ENCODE results near the gene ATF7.
"Not testable (repeated sequence)": the region's sequence is repeated elsewhere in the genome, so short reads cannot be mapped to it uniquely, and the experiment has no call there.

ATF7 gene

GRCh38 chr12:53600490-53601295, 25.5 kb downstream of the ATF7 start:
- H3K4me3 ChIP-seq (ENCODE audit: low read depth, low read length): no peak overlapping the region
- TF ChIP-seq, protein P1, sequence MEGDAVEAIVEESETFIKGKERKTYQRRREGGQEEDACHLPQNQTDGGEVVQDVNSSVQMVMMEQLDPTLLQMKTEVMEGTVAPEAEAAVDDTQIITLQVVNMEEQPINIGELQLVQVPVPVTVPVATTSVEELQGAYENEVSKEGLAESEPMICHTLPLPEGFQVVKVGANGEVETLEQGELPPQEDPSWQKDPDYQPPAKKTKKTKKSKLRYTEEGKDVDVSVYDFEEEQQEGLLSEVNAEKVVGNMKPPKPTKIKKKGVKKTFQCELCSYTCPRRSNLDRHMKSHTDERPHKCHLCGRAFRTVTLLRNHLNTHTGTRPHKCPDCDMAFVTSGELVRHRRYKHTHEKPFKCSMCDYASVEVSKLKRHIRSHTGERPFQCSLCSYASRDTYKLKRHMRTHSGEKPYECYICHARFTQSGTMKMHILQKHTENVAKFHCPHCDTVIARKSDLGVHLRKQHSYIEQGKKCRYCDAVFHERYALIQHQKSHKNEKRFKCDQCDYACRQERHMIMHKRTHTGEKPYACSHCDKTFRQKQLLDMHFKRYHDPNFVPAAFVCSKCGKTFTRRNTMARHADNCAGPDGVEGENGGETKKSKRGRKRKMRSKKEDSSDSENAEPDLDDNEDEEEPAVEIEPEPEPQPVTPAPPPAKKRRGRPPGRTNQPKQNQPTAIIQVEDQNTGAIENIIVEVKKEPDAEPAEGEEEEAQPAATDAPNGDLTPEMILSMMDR (IDR thresholded peaks at IDR 0.05; ENCODE audit: low read depth, low read length): no peak
- no peak for TF ChIP-seq MAX (IDR thresholded peaks at IDR 0.05; ENCODE audit: low read depth, low read length)
- TF ChIP-seq MYC (IDR thresholded peaks at IDR 0.05; ENCODE audit: low read depth, low read length): no peak
- no peak for TF ChIP-seq POLR2A (IDR thresholded peaks at IDR 0.05; ENCODE audit: extremely low read depth, insufficient read length)
- DNase-seq (ENCODE audit: low read depth): no peak

- no peak overlapping the region for H3K4me3 ChIP-seq (ENCODE audit: low read depth, low read length)
- no peak for DNase-seq (ENCODE audit: low read depth)
- TF ChIP-seq, protein P1 (IDR thresholded peaks at IDR 0.05; ENCODE audit: low read depth, low read length): no peak
- TF ChIP-seq MYC (IDR thresholded peaks at IDR 0.05; ENCODE audit: low read depth, low read length) (no peak), MAX (IDR thresholded peaks at IDR 0.05; ENCODE audit: low read depth, low read length) (no peak), POLR2A (IDR thresholded peaks at IDR 0.05; ENCODE audit: extremely low read depth, insufficient read length) (no peak)
Observed at GRCh38 chr12:53599579-53599978, 26.6 kb downstream of the ATF7 start.

GRCh38 chr12:53598971-53599370, 27.2 kb downstream of the ATF7 start:
- not testable (repeated sequence) for DNase-seq (ENCODE audit: low read depth); H3K4me3 ChIP-seq (ENCODE audit: low read depth, low read length)

DNA sequence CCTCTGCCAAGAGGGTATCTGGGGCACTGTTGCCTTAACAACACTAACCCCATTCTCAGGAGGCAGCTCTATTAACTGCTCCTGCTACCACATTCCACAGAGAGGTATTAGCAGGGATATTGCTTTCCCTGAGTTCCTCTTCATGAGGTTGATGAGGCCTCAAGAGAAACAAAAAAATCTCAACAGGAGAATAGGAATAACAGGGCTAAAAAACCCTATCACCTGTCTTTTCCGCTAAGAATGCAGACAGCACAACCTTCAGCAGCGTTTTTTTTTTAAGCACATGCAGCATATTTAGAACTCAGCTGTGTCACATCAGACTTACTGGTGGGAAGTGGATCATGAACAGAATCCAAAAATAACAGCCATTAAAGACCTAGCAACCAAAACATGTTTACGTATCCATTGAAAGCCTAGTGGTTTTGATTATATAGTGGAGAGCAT, 29.2 kb downstream of the ATF7 start:
- TF ChIP-seq MYC (IDR thresholded peaks at IDR 0.05; ENCODE audit: low read depth, low read length) (no peak), POLR2A (IDR thresholded peaks at IDR 0.05; ENCODE audit: extremely low read depth, insufficient read length) (no peak), MAX (IDR thresholded peaks at IDR 0.05; ENCODE audit: low read depth, low read length) (no peak)
- TF ChIP-seq, protein P1 (IDR thresholded peaks at IDR 0.05; ENCODE audit: low read depth, low read length): no peak
- no peak overlapping the region for H3K4me3 ChIP-seq (ENCODE audit: low read depth, low read length)
- no peak for DNase-seq (ENCODE audit: low read depth)

GRCh38 chr12:53594897-53595615, 31.1 kb downstream of the ATF7 start:
- TF ChIP-seq MAX (IDR thresholded peaks at IDR 0.05; ENCODE audit: low read depth, low read length) (no peak), POLR2A (IDR thresholded peaks at IDR 0.05; ENCODE audit: extremely low read depth, insufficient read length) (no peak), MYC (IDR thresholded peaks at IDR 0.05; ENCODE audit: low read depth, low read length) (no peak)
- TF ChIP-seq, protein P1 (IDR thresholded peaks at IDR 0.05; ENCODE audit: low read depth, low read length): no peak
- DNase-seq (ENCODE audit: low read depth): no peak
- no peak overlapping the region for H3K4me3 ChIP-seq (ENCODE audit: low read depth, low read length)

DNA sequence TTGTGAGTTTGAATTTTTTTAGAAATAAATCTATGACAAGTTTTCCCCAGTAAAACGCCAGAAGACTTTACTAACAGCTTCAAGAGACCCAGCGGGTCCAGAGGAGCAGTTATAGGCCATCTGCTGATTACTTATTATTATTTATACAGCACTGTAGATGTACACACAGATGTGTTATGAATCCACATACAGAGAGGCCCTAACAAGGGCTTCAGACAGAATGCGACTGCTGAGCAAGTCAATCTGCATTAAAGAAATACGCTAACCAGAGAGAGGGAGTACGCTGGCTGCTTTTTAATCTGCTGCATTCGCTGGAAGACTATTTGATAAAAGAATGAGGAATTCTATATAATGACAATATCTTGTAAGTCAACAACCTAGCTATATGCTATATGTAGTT, 32.5 kb downstream of the ATF7 start:
- DNase-seq (ENCODE audit: low read depth): no peak
- no peak overlapping the region for H3K4me3 ChIP-seq (ENCODE audit: low read depth, low read length)
- TF ChIP-seq MAX (IDR thresholded peaks at IDR 0.05; ENCODE audit: low read depth, low read length): no peak
- TF ChIP-seq MYC (IDR thresholded peaks at IDR 0.05; ENCODE audit: low read depth, low read length): no peak
- TF ChIP-seq, protein P1 (IDR thresholded peaks at IDR 0.05; ENCODE audit: low read depth, low read length): no peak
- no peak for TF ChIP-seq POLR2A (IDR thresholded peaks at IDR 0.05; ENCODE audit: extremely low read depth, insufficient read length)
